HG02884 (cell line): ENCODE results near the gene TAX1BP1.
"Not testable (repeated sequence)": the region's sequence is repeated elsewhere in the genome, so short reads cannot be mapped to it uniquely, and the experiment has no call there.

Experiments used
- ATAC-seq: cut with Tn5 transposase; IDR thresholded peaks from one replicate; pipeline ENCODE4 v1.9.1; 2021; ENCODE audit warnings: mild to moderate bottlenecking, moderate library complexity; ENCODE audit not compliant: unreplicated experiment

TAX1BP1 gene

DNA sequence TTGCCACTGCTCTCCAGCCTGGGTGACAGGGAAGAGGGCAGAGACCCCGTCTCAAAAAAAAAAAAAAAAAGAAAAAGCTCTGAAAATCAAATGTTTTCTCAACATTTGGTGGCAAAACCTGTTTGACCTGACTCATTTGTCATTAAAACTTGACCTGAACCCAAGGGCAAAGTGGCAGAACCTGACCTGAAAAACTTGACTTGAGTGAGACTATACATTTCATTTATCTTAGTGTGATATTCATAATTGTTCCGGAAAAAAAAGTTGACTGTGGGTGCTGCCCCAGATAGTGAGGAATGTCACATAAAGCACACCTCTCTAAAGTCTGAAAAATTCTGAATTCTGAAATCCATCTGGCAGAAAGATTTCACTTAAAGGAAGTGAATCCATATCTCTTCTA is 2.3 kb upstream of the TAX1BP1 start:
- no peak for ATAC-seq

DNA sequence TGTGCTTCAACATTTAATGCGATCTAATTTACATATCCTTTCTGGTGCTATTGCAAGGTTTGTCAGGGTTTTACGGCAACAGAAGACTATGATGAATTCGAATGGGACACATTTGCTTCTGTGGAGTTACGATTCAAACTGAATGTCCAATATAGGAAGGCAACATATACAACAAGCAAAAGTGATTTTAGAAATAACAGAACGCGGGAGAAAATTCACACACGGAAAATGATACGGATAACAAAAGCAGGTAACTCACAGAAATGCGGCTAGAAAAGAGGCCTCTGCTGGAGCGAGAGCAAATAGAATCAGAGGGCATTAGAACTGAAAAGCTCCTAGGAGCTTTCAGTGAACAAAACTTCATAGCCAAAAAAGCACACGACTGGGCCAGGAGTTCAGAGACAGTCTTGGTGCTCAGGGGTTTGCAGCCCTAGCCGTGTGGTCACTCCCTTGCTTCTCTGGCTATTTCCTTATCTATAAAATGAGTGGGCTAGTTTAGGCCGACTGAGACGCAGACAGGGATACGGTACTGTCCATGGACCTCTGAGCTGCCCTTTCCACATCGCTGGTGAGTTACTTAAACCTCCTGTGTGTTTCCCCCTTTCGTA is 557 bp upstream of the TAX1BP1 start:
- peak; percentile 32 for ATAC-seq

DNA sequence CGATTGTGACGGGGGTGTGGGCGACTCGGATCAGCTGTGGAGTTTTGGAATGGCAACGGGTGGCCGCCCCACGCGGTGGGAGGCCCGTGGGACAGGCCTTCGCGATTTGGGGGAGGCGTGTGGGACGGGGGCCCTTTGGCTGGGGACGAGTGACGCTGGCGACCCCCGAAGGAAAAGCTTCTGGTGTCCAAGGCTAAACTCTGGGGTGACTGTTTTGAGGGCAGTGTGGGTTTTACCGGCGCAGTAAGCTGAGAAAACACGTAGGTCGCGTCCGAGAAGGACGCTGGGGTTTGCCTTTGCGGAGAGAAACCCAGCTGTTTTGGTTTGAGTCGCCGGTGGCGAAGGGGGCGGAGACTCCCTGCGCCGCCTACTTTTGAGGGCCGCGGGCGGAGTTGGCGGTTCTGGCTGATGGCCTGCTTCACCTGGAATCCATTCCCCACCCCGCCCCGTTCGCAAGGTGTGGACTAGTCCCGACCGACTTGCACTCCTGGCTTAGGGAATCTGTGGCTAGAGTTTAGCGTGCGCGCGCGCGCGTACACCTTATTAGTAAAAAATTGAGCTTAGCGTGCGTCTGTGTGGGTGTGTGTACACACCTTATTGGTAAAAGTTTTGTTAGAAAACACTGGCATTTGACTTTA is 606 bp downstream of the TAX1BP1 start:
- ATAC-seq: peak; percentile 62

DNA sequence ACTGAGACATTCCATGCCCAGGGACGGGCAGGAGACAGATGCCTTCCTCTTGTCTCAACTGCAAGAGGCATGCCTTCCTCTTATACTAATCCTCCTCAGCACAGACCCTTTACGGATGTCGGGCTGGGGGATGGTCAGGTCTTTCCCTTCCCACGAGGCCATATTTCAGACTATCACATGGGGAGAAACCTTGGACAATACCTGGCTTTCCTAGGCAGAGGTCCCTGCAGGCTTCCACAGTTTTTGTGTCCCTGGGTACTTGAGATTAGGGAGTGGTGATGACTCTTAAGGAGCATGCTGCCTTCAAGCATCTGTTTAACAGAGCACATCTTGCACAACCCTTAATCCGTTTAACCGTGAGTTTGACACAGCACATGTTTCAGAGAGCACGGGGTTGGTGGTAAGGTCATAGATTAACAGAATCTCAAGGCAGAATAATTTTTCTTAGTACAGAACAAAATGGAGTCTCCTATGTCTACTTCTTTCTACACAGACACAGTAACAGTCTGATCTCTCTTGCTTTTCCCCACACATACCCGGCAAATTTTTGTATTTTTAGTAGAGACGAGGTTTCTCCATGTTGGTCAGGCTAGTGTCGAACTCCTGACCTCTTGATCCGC is 2.2 kb downstream of the TAX1BP1 start:
- ATAC-seq: not testable (repeated sequence)

DNA sequence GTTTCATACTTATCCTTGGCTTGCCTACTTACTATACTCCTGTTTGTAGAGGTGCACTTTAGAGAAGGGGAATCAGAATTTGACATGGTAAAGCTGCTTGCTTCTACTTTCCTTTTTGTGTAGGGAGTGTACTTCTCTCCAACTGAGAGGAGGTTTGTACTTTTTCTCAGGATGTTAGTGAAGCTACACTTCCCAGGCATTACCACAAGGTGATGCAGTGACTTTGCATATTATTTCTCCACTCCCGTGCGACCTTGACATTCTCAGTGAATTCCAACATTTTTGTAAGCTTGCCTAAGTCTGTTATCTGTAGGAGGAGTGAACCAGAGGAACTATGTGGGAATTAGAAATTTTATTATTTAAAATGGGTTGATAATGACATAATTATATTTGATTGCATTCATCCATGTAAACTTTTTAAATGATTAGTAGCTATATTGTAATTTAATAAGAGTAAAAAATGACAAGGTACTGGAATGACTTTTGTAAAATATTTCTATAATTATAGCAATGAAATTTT is 5.2 kb downstream of the TAX1BP1 start:
- no peak for ATAC-seq

DNA sequence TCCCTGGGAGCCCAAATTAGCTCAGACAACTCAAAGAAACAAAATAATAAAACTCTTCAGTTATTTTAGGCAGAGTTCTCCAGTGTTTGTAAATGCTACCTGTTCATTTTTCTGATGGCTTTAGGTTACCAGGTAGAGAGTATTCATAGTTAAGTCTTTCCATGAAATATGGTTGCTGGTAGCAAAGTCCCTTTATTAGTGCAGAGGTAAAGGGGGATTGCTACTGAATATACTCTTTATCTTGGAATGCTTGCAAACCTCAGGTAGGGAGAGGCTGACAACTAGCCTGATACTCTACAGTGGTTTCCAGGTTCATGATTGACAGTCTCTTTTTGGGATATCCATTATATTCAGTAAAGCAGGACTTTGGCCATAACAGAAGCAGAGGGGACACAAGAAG is 6.5 kb downstream of the TAX1BP1 start:
- ATAC-seq: no peak

DNA sequence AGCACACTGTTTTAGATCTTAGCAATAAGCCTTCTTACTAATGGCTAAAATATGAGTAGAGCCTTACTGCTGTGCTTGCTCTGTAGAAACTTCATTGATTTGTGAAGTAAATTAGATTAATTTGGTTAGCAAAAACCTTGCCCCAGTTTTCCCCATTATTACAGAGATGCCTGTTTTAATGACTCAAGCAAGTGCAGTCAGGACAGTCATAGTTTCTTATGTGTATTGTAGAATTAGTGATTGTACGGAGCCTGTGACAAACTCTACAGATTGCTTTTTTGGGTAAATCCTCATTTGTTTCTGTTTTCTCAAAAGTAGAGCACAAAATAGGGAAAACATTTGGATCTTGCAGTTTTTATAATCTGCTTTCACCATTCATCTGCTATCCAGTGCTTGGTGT is 7.0 kb downstream of the TAX1BP1 start:
- ATAC-seq: no peak

DNA sequence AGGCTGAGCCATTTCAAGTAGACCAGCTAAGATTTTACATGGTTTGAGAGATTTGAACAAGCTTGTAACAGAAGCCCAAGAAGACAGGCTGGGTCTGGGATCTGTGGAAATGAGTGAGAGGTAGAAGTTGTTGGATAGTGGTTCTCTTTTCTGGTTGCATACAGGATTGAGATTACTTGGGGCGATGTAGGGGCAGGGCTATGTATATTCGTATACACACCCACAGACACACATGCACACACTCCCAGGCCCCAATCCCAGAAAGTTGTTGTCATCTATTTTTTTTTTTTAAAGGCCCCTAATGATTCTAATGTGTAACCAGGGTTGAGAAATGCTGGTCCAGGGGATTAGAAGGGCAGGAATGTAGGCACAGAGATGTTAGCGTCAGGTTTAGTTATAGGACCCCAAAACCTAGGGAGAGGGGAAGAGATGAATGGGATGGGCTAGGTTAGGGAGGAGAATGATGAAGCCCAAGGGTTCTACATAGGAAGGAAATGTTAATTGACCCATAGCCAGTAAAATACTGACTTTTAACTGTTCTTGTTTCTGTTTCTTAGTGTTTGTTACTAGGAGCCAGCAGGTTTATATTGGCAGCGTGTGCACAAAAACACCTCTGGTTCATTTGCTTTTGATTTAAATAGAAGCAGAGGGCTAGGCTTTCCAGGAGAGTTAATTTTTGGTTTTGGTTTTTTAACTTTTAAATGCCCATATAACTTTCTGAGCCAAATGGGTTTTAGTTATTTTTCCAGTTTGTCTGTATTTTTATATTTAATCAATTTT is 7.8 kb downstream of the TAX1BP1 start:
- no peak for ATAC-seq

DNA sequence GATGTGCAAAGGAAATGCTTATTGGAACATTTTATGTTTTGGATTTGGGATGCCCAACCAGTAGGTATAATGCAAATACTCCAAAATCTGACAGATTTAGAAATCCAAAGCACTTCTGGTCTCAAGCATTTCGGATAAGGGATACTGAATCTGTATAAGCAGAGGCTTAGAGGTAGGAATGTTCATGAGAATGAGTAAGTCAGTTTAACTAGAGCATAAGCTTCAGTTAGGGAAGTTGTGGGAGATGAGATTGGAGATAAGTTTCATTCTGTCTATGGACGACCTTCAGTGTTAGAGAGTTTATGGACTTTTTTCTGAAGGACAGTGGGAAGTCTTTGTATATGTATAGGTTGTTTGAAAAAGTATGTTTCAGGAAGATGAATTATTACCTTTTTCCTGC is 10.4 kb downstream of the TAX1BP1 start:
- no peak for ATAC-seq

DNA sequence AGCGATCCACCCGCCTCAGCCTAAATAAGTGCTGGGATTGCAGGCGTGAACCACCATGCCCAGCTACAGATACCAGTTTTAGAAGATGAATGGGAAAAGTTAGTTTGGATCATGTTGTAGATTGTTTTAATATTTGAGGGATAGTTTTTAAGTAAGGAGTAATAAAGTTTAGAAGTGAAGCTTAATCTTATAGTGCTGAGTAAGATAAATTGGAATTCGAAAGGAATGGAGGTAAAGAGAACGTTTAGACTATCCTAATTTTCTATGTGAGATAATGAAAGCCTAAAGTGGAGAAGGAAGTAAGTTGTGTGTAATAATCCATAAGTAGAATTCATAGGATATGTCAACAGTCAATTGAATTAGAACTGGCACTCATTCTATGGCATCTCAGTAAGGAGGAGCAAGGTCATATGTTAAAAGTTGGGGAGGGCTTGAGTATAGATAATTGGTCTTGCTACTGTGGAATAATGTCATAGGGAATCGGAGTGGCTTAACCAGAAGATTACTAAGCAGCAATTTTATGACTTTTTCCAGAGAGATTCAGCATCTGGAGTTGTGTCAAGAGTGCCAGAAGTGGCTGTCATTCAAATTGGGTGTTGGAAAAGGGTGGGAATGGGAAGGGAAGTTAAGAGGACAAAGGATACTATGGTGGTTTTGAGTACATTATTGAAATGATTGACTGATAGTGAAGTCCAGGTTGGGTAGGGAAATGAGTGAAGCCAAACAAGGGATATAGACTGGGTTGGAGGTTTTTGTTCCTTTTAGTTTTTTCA is 12.1 kb downstream of the TAX1BP1 start:
- no peak for ATAC-seq

DNA sequence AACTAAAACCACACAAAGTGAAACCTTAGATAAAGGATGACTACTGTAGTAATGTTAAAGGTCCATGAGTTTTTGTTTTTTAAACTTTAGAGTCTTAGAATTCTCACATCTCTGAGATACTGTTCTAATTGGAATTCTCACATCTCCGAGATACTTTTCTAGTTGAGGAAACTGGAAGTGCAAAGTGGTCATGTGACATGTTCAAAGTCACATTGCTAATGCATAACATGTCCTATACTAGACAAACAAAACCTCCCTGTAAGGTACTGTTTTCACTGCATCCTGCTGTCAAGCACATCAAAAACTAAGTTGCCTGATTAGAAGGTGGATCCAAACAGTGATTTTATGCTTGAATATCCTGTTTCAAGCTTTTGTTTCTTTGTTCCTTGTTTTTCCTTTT is 13.9 kb downstream of the TAX1BP1 start:
- no peak for ATAC-seq

DNA sequence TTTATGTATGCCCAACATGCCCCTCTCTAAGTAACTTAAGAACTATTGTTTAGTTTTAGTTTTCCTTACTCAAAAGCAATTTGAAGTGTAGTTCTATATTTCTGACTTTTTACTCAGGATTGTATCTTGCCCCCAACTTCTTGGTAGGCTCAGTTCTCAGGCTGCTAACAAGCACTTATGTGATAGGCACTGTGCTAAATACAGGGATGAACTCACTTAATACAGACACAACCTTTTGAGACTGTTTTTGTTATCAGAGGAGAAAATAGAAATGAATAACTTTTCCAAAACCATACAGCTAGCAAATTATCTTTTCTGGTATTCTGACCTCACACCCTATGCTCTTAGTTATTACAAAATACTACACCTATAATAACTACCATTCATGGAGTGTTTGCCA is 16.3 kb downstream of the TAX1BP1 start:
- no peak for ATAC-seq

DNA sequence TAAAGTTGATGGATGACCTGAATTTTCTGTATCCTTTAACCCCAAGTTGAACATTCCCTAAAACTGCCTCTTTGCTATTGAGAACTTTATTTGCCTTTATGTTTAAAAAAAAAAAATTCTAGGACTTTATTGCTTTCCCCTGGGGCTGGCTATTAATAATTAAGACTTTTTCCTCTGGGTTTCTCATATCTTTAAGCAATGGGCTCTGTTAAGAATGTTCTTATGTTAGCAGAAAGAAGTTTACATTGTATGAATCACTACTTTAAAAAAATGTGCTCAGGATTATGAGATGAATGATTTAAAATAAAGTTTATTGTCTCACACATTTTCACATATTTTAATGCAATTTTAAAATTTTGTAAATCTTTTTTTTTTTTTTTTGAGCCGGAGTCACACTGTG is 19.5 kb downstream of the TAX1BP1 start:
- ATAC-seq: no peak

DNA sequence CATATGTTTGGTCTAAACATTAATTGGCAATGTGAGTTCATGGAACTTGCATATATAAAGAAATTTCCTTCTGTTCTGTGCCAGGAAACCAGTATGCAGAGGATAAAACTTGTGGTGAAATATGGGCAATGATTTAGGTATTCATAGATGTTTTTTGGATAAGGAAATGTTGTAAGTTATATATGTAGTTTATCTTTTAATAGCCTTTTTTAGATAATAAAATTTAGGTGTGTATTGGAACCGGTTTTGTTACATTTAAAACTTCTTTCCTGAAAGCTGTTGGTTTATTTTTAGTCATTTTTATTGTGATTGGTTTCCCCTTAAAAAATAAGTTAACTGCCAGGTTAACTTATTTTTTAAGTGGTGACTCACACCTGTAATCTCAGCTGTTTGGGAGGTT is 22.1 kb downstream of the TAX1BP1 start:
- ATAC-seq: no peak

DNA sequence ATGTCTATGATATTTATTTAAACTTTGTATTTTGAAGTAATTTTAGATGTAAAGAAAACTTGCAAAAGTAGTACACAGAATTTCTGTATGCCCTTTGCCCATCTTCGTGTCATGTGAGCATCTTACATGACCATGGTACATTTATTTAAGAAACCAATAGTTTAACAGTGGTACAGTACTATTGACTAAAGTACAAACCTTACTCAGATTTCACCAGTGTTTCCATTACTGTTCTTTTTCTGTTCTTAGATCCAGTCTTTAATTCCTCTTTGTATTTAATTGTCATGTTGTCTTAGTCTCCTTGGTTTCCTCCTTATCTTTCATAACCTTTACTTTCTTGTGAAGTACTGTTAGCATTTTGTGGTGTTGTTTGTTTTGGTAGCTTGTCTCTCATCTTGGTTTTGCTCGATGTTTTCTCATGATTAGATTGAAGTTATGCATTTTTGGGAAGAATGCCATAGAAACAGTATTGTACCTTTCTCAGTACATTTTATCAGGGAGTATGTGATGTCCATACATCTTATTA is 24.1 kb downstream of the TAX1BP1 start:
- no peak for ATAC-seq

DNA sequence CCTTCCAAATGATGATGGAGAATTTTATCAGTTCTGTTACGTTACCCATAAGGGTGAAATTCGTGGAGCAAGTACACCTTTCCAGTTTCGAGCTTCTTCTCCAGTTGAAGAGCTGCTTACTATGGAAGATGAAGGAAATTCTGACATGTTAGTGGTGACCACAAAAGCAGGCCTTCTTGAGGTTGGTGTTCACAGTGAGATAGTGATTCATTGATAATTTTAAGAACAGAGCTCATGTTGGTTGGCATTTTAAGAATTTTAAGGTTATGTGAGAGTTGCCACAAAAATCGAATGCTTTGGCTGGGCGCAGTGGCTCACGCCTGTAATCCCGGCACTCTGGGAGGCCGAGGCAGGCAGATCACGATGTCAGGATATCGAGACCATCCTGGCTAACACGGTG is 25.9 kb downstream of the TAX1BP1 start:
- ATAC-seq: no peak

DNA sequence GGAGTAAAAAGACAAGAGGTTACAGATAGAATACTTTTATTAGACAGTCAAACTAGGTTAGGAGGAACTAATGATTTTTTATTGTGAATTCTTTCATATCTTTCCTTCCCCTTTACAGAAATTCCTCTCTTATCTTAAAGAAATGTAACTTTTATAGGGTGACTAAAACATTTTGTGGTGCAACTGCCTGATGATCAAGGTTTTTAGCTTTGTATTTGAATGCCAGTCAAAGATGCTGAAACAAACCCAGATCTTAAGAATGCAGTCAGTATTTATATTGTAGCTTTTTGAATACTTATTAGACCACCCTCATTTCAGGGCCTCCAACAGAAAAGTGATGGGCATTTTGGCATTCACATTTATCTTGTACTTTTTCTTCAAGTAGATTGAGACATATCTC is 27.4 kb downstream of the TAX1BP1 start:
- ATAC-seq: no peak

DNA sequence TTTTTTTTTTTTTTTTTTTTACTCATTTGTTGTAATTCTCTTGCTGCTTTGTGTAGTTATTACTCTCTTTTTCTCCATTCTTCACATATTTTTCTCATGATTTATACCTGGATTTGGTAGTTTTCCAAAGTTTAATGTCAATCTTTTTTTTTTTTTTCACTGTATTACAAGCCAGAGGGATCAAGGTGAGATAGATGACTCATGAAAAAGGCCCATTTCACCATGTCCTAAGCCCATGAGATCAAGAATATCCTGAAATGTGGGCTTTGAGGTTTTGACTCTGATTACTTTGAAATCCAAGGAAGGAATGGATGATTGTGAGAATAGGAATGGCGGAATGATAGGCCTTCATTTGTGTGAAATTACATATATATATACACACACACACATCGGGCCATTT is 31.1 kb downstream of the TAX1BP1 start:
- ATAC-seq: no peak

DNA sequence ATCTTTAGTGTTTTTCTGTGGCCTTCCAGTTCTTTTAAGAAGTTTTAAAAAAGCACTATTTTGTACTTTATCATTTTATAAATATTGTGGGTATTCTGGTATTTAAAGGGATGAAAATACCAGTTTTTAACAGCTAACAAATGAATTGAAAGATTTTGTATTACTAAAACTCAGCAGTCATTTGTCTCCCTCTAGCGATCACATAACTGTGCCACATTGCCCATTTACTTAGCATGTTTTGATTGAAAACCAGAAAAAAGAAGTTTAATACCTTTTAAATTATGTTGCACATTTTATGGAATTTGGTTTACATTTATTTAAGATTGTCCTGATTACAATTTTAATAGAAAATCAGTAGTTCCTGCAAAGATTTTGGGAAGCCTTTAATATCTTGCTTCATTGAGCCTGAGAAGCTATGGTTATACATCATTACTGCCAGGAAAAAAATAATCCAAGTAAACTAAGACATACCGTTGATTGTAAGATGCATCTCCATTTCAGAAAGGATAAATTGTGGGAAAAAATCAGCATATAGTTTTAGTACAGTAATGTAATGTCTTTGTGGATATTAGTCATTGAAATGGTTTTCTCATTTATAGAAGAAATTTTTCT is 34.9 kb downstream of the TAX1BP1 start:
- ATAC-seq: no peak

DNA sequence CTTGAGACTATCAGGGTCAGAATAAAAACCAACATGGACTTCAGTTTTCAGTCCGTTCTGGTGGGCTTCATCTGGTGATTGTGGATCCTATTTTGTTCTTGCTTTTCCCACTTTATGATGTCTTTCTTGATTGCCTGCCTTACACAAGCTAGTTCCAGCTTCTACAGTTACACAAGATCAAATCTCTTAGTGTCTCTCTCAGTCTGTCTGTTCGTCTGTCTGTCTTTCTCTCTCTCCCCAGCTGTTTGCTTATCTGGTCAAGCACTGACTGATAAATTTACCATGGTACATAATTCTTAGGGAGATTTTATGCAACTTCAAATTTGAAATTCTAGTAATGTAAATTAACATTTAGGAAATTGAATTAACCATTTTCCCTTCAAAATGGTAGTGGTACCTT is 35.8 kb downstream of the TAX1BP1 start:
- no peak for ATAC-seq
